Uterus (tissue), 4 donors: ENCODE measurements around the gene S100A1. TPM values are rescaled to one million over a fixed set of nuclear protein-coding genes. Genes with fewer than 3 reads are reported as not detected.

ENCODE experiments used
- DNase-seq, 2 donors: peaks; one replicate each; pipeline ENCODE4 v3.0.0-alpha.2; 2019 to 2020
- H3K27ac ChIP-seq, 2 donors: fragments of 200-600 bp; sonication (generic); 1 replicate in 1 of 2; 2 replicates in 1 of 2; pipeline ENCODE4 v1.5.1; 2016 to 2018
- H3K27me3 ChIP-seq, 2 donors: fragments of 200-600 bp; sonication (generic); one replicate each; pipeline ENCODE4 v1.5.1; 2018 to 2019; ENCODE audit warnings: control low read depth in 1 of 2
- H3K36me3 ChIP-seq, 2 donors: fragments of 200-600 bp; sonication (generic); one replicate each; pipeline ENCODE4 v1.5.1; 2019; ENCODE audit warnings: control low read depth in 1 of 2
- H3K4me1 ChIP-seq, 2 donors: fragments of 200-600 bp; sonication (generic); one replicate each; pipeline ENCODE4 v1.5.1; 2018 to 2019; ENCODE audit warnings: control low read depth in 1 of 2
- H3K4me3 ChIP-seq, 2 donors: fragments of 200-600 bp; sonication (generic); 1 replicate in 1 of 2; 2 replicates in 1 of 2; pipeline ENCODE4 v1.5.1; 2018 to 2019; ENCODE audit warnings: mild to moderate bottlenecking in 1 of 2
- H3K9me3 ChIP-seq, 2 donors: fragments of 200-600 bp; sonication (generic); one replicate each; pipeline ENCODE4 v1.5.1; 2019; ENCODE audit warnings: control low read depth in 1 of 2
- POLR2A ChIP-seq, 2 donors: fragments of 450-650 bp; IDR thresholded peaks; one replicate each; pipeline ENCODE4 v1.6.1; 2016; ENCODE audit warnings: antibody characterized with exemption in 2 of 2, mild to moderate bottlenecking in 1 of 2, moderate library complexity in 1 of 2
- intact Hi-C: fragments of 100-400 bp; cut with DNase I; formaldehyde crosslinking; loops from one replicate; pipeline ENCODE4 v1.15.1; 2023; ENCODE audit warnings: low total_unique reads
- total RNA-seq, 4 donors: library from RNA; depleted of rRNA in 3 of 4; stranded (reverse); fragments of >200 nt in 3 of 4; gene quantifications; one replicate each; pipeline versions ENCODE4 v1.1.0 to v1.2.4, GENCODE V29; 2014 to 2023
- TF ChIP-seq, protein P1 (sequence below), 4 experiments: fragments of 200-600 bp in 2 of 4; fragments of 450-650 bp in 2 of 4; sonication (generic) in 2 of 4; IDR thresholded peaks; one replicate each; pipeline ENCODE4 v1.5.1; 2016 to 2019; ENCODE audit warnings: antibody characterized with exemption in 4 of 4, mild to moderate bottlenecking in 2 of 4, moderate library complexity in 1 of 4
- donor health status: DM: yes; HTN: yes; CAD: no.

Gene S100A1
- total RNA-seq, 4 donors from 2014 or later: 3.8 TPM; not detected in 3

DNA sequence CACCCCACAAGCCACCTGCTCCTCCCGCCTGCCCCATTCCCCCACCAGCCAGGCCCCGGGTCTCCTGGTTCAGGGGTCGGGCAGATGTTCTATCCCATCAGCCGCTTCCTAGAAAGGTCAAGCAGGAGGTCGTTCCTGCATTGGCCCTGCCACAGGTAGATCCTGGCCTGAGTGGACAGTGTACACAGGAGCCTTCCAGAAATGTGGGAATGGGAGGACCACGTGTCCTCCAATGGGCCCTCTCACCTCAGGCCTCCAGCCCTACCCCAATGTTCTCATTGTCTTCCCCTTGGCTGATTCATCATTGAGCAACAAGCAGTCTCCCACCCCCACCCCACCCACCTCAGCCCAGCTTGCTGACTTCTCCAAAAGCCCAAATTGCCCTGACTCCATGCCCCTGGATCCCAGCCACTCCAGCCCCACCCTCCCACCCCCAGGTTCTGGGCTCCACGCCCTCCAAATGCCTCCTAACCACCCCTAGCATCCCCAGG is 17.4 kb upstream of the S100A1 start:
- intact Hi-C loops: no loop called here
- TF ChIP-seq POLR2A (IDR thresholded peaks at IDR 0.05): no peak
- TF ChIP-seq, protein P1, sequence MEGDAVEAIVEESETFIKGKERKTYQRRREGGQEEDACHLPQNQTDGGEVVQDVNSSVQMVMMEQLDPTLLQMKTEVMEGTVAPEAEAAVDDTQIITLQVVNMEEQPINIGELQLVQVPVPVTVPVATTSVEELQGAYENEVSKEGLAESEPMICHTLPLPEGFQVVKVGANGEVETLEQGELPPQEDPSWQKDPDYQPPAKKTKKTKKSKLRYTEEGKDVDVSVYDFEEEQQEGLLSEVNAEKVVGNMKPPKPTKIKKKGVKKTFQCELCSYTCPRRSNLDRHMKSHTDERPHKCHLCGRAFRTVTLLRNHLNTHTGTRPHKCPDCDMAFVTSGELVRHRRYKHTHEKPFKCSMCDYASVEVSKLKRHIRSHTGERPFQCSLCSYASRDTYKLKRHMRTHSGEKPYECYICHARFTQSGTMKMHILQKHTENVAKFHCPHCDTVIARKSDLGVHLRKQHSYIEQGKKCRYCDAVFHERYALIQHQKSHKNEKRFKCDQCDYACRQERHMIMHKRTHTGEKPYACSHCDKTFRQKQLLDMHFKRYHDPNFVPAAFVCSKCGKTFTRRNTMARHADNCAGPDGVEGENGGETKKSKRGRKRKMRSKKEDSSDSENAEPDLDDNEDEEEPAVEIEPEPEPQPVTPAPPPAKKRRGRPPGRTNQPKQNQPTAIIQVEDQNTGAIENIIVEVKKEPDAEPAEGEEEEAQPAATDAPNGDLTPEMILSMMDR (IDR thresholded peaks at IDR 0.05): no peak
- Histone ChIP-seq H3K4me1 (peaks cover 8 to 12% of the 10 kb centered on the region in 2 donors), H3K27ac (peak overlapping the region; percentile 90 to 94), H3K9me3 (no peaks in the 10 kb centered on the region), H3K36me3 (no peaks in the 10 kb centered on the region), H3K27me3 (no peaks in the 10 kb centered on the region), H3K4me3 (peak overlapping the region in 1 of 2 donors; percentile 59)
- no peak for DNase-seq

DNA sequence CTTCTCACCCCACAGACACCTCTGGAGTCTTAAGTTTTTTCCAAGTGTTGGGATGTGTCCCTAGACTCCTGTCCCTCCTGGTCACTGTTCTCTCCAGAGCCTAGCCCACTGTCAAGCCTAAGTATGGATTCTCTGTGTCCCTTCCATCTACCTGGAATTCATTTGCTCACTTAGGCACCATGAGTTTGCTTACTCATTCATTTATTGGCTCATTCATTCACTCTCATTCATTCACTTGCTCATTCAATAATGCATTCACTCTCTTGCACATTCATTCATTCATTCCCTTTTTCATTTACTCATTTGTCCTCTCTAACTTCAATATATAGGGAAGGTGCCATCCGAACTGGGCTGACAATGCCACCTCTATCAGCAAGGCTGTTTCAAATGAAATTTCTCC is 16.9 kb upstream of the S100A1 start:
- intact Hi-C loops: no loop called here
- H3K4me3 ChIP-seq: peak overlapping the region; percentile 59 to 66
- peak overlapping the region; percentile 90 to 94 for H3K27ac ChIP-seq
- H3K27me3 ChIP-seq: no peaks in the 10 kb centered on the region
- DNase-seq: no peak
- H3K36me3 ChIP-seq: no peaks in the 10 kb centered on the region
- peaks cover 8 to 12% of the 10 kb centered on the region in 2 donors for H3K4me1 ChIP-seq
- H3K9me3 ChIP-seq: no peaks in the 10 kb centered on the region
- no peak for TF ChIP-seq POLR2A (IDR thresholded peaks at IDR 0.05)
- TF ChIP-seq, protein P1 (IDR thresholded peaks at IDR 0.05): no peak

DNA sequence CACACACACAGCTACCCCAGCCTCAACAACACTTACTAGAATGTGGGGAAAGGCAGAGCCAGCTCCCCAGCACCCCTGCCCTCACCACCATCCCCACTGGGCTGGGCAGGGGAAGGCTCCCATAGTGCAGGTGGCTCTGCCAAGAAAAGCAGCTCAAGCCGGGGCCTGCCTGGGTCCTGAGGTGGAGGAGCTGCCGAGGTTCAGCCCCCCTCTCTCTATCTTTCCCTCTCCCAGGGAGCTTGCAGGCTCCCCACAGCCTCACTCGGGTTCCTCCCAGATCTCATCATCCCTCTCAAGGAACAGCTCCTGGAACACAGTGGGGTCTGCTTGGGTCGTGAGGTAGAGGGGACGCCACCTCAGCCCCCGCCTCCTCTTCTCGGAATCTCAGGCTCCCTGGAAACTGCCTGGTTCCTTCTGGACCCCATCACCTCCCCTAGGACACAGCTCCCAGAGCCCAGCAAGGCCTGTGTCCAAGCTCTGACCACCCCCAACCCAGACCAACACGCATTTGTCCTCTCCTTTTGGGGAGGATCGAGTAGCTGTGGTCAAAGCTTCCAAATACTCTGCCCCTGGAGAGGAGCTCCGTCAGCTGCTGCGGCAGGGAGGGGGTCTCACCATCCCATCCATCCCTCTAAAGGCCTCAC is 16.0 kb upstream of the S100A1 start:
- TF ChIP-seq, protein P1 (IDR thresholded peaks at IDR 0.05): no peak
- TF ChIP-seq POLR2A (IDR thresholded peaks at IDR 0.05): no peak
- DNase-seq: peak in 1 of 2 donors; percentile 36
- Histone ChIP-seq H3K4me1 (peaks cover 8 to 12% of the 10 kb centered on the region in 2 donors), H3K36me3 (no peaks in the 10 kb centered on the region), H3K27ac (peak overlapping the region; percentile 90 to 94), H3K27me3 (no peaks in the 10 kb centered on the region), H3K4me3 (peak overlapping the region; percentile 59 to 66), H3K9me3 (no peaks in the 10 kb centered on the region)
- intact Hi-C loops: no loop called here

DNA sequence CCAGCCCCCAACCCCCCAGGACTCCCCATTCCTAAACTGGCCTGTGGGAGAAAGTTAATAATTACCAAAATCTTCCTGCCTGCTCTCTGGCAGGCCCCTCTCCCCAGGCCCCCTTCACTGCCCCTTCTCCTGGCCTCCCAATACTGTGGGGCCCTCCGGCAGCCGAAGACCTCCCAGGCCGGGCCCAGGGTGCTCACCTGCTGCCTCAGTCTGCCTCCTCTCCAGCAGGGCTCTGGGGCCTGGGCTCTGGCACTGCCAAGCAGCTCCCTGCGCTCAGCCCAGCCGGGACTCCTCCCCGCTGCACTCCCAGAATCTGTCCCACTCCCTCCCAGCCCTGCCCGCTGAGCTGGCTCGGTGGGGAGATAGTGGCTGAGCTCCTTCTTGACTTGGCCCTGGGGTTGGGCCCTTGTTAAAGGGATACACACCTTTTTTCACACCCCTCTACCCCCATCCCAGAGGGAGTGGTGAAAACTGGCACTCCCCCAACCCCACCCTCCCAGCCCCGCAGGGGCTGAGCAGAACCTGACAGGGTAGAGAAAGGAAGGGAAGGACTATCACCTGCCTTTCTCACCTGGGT is 15.4 kb upstream of the S100A1 start, which contains the start of gene S100A16:
S100A16 (minus strand) TSS at position 383 of the 577 bp plus-strand sequence. CDS start 4,986 bp downstream, outside the sequence.
- no peaks in the 10 kb centered on the region for H3K9me3 ChIP-seq
- H3K27me3 ChIP-seq: no peaks in the 10 kb centered on the region
- peaks cover 8% of the 10 kb centered on the region in 2 donors for H3K4me1 ChIP-seq
- peak; percentile 81 for DNase-seq
- intact Hi-C loops: no loop called here
- H3K27ac ChIP-seq: peak within 1 kb of the TSS; percentile 90 to 94
- peak within 1 kb of the TSS; percentile 59 to 66 for H3K4me3 ChIP-seq
- TF ChIP-seq, protein P1 (IDR thresholded peaks at IDR 0.05): no peak
- TF ChIP-seq POLR2A (IDR thresholded peaks at IDR 0.05): peak; percentile 51 to 80
- H3K36me3 ChIP-seq: no peaks in the 10 kb centered on the region

DNA sequence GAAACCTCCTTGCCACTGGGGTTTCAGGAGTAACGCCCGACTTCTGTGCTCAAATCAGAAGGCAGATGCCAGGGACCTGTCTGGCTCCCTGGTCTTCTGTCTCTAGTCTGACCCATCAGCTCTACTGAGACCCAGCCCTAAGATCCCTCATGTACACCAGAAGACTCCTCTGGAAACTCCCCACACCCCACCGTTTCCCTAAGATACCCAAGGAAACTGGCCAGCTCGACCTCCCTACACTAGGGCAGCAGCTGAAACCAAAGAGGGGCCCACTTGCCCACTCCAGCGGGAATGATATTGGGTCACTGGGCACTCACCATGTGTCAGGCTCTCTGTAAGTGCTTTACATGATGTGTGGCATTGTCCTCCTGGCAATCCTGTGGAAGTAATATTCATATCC is 14.8 kb upstream of the S100A1 start:
- no peaks in the 10 kb centered on the region for H3K27me3 ChIP-seq
- H3K9me3 ChIP-seq: no peaks in the 10 kb centered on the region
- TF ChIP-seq, protein P1 (IDR thresholded peaks at IDR 0.05): no peak
- TF ChIP-seq POLR2A (IDR thresholded peaks at IDR 0.05): no peak
- peak overlapping the region; percentile 90 to 94 for H3K27ac ChIP-seq
- DNase-seq: no peak
- peak overlapping the region in 1 of 2 donors; percentile 59 for H3K4me3 ChIP-seq
- H3K36me3 ChIP-seq: no peaks in the 10 kb centered on the region
- peaks cover 7 to 8% of the 10 kb centered on the region in 2 donors for H3K4me1 ChIP-seq
- intact Hi-C loops: no loop called here
